Measurements from ENCODE around the gene IFTAP. TPM values are rescaled to one million over a fixed set of nuclear protein-coding genes. Genes with fewer than 3 reads are reported as not detected.

The IFTAP gene
- total and polyA plus RNA-seq, 7 donors: 12.7 to 77.3 (median 38.5) TPM

- Histone ChIP-seq H3K27ac (peak overlapping the region in 2 of 4 donors; percentile 38 to 47), H3K27me3 (no peaks in the 10 kb centered on the region), H3K4me3 (peak overlapping the region; percentile 20 to 46 (median 37)), H3K4me1 (peaks cover 0 to 8% (median 7%) of the 10 kb centered on the region in 4 donors), H3K36me3 (no peaks in the 10 kb centered on the region), H3K9me3 (peaks cover 0 to 4% (median 0%) of the 10 kb centered on the region in 4 donors)
- intact Hi-C loops (cut with DNase I): loop anchor here (1.0 to 2.0 kb wide), 3 partner anchors 58 to 182 kb away; no protein-coding TSS in a partner anchor
- no peak for DNase-seq
- TF ChIP-seq CTCF (IDR thresholded peaks at IDR 0.05) (peak; percentile 43 to 74 (median 60)), EP300 (IDR thresholded peaks at IDR 0.05) (no peak)
- 4 to 14% methylated on average over 15 of the region's 15 CpGs for WGBS, 2 donors
These were observed 29.8 kb upstream of the IFTAP start for GRCh38 chr11:36564376-36565030.

GRCh38 chr11:36565031-36565610 is 29.2 kb upstream of the IFTAP start:
- DNase-seq: no peak
- intact Hi-C loops (cut with DNase I): loop anchor here (2.0 kb wide), 2 partner anchors 58 to 182 kb away; no protein-coding TSS in a partner anchor
- Histone ChIP-seq H3K27me3 (no peaks in the 10 kb centered on the region), H3K9me3 (no peaks in the 10 kb centered on the region), H3K27ac (peak overlapping the region in 2 of 4 donors; percentile 38 to 47), H3K36me3 (no peaks in the 10 kb centered on the region), H3K4me1 (peaks cover 0 to 8% (median 7%) of the 10 kb centered on the region in 4 donors), H3K4me3 (peak overlapping the region in 3 of 4 donors; percentile 28 to 46 (median 46))
- 68 to 69% methylated on average over 6 of the region's 6 CpGs for WGBS, 2 donors
- no peak for TF ChIP-seq POLR2A (IDR thresholded peaks at IDR 0.05)
- TF ChIP-seq CTCF (IDR thresholded peaks at IDR 0.05): no peak
- no peak for TF ChIP-seq EP300 (IDR thresholded peaks at IDR 0.05)
- no peak for TF ChIP-seq POLR2AphosphoS5 (IDR thresholded peaks at IDR 0.05)

- WGBS, 2 donors: 76 to 90% methylated on average over 4 of the region's 4 CpGs
- no peaks in the 10 kb centered on the region for H3K27me3 ChIP-seq
- H3K4me3 ChIP-seq: no peak overlapping the region
- DNase-seq: no peak
- no peak for TF ChIP-seq POLR2AphosphoS5 (IDR thresholded peaks at IDR 0.05)
- TF ChIP-seq POLR2A (IDR thresholded peaks at IDR 0.05): no peak
- no peak for TF ChIP-seq CTCF (IDR thresholded peaks at IDR 0.05)
- TF ChIP-seq EP300 (IDR thresholded peaks at IDR 0.05): no peak
- no peak overlapping the region for H3K27ac ChIP-seq
- H3K36me3 ChIP-seq: no peaks in the 10 kb centered on the region
- intact Hi-C loops (cut with DNase I): no loop called here
- no peaks in the 10 kb centered on the region for H3K9me3 ChIP-seq
- H3K4me1 ChIP-seq: peaks cover 0 to 8% (median 7%) of the 10 kb centered on the region in 4 donors
These were observed 27.8 kb upstream of the IFTAP start for GRCh38 chr11:36566407-36567053.

GRCh38 chr11:36567694-36568093 is 26.6 kb upstream of the IFTAP start, which contains the start of gene RAG1:
TSS of gene RAG1 (plus strand) at chr11:36568007. CDS start at chr11:36573305, 5,298 bp downstream.
- whole genome bisulfite sequencing, 2 donors: 82 to 98% methylated on average over 1 of the region's 1 CpG
- H3K9me3 ChIP-seq: no peaks in the 10 kb centered on the region
- H3K27ac ChIP-seq: no peak within 1 kb of the TSS
- no peak for TF ChIP-seq CTCF (IDR thresholded peaks at IDR 0.05)
- TF ChIP-seq EP300 (IDR thresholded peaks at IDR 0.05): no peak
- TF ChIP-seq POLR2AphosphoS5 (IDR thresholded peaks at IDR 0.05): no peak
- no peak for TF ChIP-seq POLR2A (IDR thresholded peaks at IDR 0.05)
- no peaks in the 10 kb centered on the region for H3K36me3 ChIP-seq
- H3K4me1 ChIP-seq: peaks cover 0 to 8% (median 7%) of the 10 kb centered on the region in 4 donors
- DNase-seq: no peak
- H3K27me3 ChIP-seq: no peaks in the 10 kb centered on the region
- intact Hi-C loops (cut with DNase I): no loop called here
- H3K4me3 ChIP-seq: no peak within 1 kb of the TSS
